Fibroblast of pulmonary artery (primary cell): Measurements from ENCODE around the gene ASIC2.

Experiments
- DNase-seq: peaks from one replicate; pipeline ENCODE4 v3.0.0-alpha.2; 2010; ENCODE audit warnings: low read depth
- H3K4me3 ChIP-seq: replicated peaks from 2 replicates; pipeline ENCODE4 v1.5.1; 2011; ENCODE audit warnings: low read depth, mild to moderate bottlenecking, control low read depth, low read length, moderate library complexity
- TF ChIP-seq, protein P1 (sequence below): IDR thresholded peaks from 2 replicates; pipeline ENCODE4 v1.5.1; 2011; ENCODE audit warnings: mild to moderate bottlenecking, control low read depth, low read length, inconsistent platforms; ENCODE audit errors: missing control alignments

The ASIC2 gene

GRCh38 chr17:33126086-33126485 is 167.0 kb downstream of the ASIC2 start:
- TF ChIP-seq, protein P1, sequence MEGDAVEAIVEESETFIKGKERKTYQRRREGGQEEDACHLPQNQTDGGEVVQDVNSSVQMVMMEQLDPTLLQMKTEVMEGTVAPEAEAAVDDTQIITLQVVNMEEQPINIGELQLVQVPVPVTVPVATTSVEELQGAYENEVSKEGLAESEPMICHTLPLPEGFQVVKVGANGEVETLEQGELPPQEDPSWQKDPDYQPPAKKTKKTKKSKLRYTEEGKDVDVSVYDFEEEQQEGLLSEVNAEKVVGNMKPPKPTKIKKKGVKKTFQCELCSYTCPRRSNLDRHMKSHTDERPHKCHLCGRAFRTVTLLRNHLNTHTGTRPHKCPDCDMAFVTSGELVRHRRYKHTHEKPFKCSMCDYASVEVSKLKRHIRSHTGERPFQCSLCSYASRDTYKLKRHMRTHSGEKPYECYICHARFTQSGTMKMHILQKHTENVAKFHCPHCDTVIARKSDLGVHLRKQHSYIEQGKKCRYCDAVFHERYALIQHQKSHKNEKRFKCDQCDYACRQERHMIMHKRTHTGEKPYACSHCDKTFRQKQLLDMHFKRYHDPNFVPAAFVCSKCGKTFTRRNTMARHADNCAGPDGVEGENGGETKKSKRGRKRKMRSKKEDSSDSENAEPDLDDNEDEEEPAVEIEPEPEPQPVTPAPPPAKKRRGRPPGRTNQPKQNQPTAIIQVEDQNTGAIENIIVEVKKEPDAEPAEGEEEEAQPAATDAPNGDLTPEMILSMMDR: no peak
- H3K4me3 ChIP-seq: no peak overlapping the region
- DNase-seq: no peak

DNA sequence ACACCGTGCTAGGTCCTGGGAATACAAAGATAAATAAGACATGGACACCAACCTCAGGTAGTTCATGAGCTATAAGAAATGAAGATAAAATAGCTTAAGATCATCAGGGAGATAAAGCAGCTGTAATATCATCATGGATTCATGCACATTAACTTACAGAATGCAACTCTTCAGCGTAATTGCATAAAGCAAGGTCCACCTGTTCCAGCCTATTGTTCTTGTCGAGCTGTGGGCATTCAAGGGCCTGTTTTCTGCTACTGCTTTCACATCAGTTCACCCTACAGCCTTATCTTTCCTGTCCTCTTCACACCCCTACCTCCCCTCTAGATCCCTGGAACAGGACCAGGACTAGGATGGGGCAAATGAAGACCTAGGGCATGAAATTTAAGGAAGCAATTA is 167.5 kb downstream of the ASIC2 start:
- TF ChIP-seq, protein P1: no peak
- H3K4me3 ChIP-seq: no peak overlapping the region
- no peak for DNase-seq

DNA sequence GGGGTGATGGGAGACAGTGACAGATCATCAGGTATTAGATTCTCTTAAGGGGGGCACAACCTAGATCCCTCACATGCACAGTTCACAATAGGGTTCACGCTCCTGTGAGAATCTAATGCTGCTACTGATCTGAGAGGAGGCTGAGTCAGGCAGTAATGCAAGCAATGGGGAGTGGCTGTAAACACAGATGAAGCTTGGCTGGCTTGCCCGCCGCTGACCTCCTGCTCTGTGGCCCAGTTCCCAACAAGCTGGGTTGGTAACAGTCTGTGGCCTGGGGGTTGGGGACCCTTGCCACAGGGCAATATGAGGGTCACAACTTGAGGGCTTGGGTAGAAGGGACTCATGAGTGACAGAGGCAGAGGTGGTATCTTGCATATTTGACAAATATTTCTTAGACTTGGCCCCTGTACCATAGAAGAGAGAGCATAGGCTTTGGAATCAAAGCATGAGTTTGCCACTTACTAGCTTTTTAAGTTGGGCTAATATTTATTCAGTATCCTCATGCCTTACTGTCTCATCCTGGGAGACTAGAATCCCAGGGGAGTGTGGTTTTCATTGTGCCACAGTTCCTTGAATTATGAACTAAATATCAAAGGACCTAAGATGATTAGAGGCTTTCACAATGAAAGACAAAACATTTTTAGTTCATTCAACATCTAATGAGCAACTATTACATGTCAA is 168.1 kb downstream of the ASIC2 start:
- no peak for DNase-seq
- no peak overlapping the region for H3K4me3 ChIP-seq
- TF ChIP-seq, protein P1: no peak

DNA sequence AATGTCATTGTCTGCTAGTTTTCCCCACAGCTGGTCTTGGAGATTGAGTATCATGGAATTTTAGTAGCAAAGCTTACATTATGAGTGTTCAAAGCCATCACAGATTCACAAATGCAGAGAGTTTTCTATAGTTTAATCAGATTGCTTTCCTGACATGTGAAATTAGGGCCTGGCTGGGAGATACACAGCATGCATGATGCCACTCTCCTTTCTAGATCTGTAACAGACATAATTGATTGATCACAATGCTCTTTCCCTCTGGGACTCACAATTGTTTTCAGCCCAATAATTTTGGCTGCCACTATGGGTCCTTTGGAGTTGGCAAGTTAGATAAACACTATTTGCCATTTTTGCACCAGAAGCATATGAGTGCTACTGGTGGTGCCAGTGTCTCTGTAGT is 168.9 kb downstream of the ASIC2 start:
- no peak for DNase-seq
- no peak overlapping the region for H3K4me3 ChIP-seq
- TF ChIP-seq, protein P1: no peak

DNA sequence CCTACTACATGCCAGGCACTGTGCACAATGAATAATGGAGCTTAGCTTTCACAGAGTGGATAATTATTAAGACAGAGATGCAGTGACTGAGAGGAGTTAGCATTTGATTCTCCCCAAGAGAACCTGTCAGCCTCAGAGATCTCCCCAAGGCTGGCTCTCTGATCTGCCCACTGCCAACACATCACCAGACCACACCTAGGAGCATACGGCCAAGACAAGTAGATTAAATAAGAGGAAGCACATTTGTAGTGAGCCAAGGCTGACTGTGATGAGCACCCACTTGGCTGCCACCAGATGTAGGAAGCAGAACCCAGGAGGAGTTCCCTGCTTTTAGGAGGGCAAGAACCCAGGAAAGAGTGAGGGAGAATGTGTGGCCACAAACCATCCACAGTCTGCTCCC is 171.3 kb downstream of the ASIC2 start:
- DNase-seq: no peak
- TF ChIP-seq, protein P1: no peak
- no peak overlapping the region for H3K4me3 ChIP-seq

DNA sequence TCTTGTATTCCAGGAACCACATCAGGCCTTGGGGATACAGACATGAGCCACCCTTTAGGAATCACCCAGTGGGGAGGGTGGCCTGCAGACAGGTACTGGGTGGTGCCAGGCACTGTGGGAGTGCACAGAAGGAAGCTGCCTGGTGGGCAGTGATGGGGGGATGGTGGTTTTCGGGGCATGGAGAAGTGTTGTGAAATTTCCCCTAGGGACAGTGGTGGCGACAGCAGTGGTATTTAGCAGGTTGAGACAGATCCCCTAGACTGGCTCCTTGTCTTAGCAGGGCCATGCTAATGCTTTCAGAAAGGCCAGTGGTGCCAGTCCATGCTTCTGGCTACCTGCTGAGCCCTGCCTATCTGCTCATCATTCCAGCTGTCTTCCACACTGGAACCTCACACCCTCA is 171.8 kb downstream of the ASIC2 start:
- TF ChIP-seq, protein P1: no peak
- no peak overlapping the region for H3K4me3 ChIP-seq
- DNase-seq: no peak

- TF ChIP-seq, protein P1: no peak
- H3K4me3 ChIP-seq: no peak overlapping the region
- no peak for DNase-seq
Measured at GRCh38 chr17:33120103-33120502, 173.0 kb downstream of the ASIC2 start.
